ENCODE data around the gene PHF21A.

- TF ChIP-seq, protein P1, sequence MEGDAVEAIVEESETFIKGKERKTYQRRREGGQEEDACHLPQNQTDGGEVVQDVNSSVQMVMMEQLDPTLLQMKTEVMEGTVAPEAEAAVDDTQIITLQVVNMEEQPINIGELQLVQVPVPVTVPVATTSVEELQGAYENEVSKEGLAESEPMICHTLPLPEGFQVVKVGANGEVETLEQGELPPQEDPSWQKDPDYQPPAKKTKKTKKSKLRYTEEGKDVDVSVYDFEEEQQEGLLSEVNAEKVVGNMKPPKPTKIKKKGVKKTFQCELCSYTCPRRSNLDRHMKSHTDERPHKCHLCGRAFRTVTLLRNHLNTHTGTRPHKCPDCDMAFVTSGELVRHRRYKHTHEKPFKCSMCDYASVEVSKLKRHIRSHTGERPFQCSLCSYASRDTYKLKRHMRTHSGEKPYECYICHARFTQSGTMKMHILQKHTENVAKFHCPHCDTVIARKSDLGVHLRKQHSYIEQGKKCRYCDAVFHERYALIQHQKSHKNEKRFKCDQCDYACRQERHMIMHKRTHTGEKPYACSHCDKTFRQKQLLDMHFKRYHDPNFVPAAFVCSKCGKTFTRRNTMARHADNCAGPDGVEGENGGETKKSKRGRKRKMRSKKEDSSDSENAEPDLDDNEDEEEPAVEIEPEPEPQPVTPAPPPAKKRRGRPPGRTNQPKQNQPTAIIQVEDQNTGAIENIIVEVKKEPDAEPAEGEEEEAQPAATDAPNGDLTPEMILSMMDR (IDR thresholded peaks at IDR 0.05; ENCODE audit: low read depth, low read length) = no peak
- no peak for TF ChIP-seq EZH2phosphoT487 (IDR thresholded peaks at IDR 0.05; ENCODE audit: low read depth)
Measured at GRCh38 chr11:45919806-45920530, 201.3 kb downstream of the PHF21A start.

Measured in OCI-LY3 (cell line).